ENCODE measurements around the gene PGAP6. TPM values are rescaled to one million over a fixed set of nuclear protein-coding genes. Genes with fewer than 3 reads are reported as not detected.
"Not testable (repeated sequence)": the region's sequence is repeated elsewhere in the genome, so short reads cannot be mapped to it uniquely, and the experiment has no call there.

PGAP6 gene
- total and polyA plus RNA-seq, 5 experiments from 2014 or later, result 19.5 to 80.4 (median 38.1) TPM

DNA sequence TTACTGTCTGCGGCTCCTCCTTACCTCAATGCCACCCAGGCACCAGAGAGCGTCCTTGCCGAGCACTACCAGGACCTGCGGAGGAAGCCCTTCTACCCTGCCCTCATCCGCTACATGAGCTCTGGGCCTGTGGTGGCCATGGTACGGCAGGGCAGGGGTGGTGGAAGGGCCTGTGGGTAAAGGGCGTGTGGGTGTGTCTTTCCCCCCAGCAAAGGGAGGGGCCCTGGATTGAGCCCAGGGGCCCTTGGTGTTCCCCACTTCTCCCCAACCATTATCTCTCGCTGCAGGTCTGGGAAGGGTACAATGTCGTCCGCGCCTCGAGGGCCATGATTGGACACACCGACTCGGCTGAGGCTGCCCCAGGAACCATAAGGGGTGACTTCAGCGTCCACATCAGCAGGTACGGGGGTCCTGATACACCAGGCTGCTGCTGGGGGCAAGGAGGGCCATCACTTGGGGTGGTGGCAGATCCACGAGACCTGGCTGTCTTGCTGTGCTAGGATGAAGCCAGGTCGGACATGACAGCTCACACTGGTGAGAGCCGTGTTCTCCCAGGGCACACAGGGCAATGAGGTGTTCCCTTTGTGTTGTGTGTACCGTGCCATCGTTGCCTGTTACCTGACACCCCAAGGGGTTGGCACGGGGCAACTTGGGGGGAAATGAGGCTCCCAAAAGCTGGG lies 17.7 kb upstream of the PGAP6 start:
- H3K27ac Mint-ChIP-seq, result peak overlapping the region in 9 of 10 donors; percentile 53 to 98 (median 87)
- H3K4me3 Mint-ChIP-seq, result peak overlapping the region; percentile 16 to 95 (median 86)
- no peaks in the 10 kb centered on the region for H3K27me3 Mint-ChIP-seq
- no peak for ATAC-seq
- POLR2A ChIA-PET, result interaction anchor here (0.8 to 5.6 kb wide), 6 partner anchors 7 to 170 kb away, joined by 4 to 72 read pairs (median 10); partner anchors contain the start of genes AXIN1, LUC7L, MRPL28 and PGAP6
- H3K9me3 Mint-ChIP-seq, result no peaks in the 10 kb centered on the region
- H3K36me3 Mint-ChIP-seq, result no peaks in the 10 kb centered on the region
- peaks cover 10 to 28% (median 25%) of the 10 kb centered on the region in 4 donors for H3K4me1 Mint-ChIP-seq
- no peak for DNase-seq

DNA sequence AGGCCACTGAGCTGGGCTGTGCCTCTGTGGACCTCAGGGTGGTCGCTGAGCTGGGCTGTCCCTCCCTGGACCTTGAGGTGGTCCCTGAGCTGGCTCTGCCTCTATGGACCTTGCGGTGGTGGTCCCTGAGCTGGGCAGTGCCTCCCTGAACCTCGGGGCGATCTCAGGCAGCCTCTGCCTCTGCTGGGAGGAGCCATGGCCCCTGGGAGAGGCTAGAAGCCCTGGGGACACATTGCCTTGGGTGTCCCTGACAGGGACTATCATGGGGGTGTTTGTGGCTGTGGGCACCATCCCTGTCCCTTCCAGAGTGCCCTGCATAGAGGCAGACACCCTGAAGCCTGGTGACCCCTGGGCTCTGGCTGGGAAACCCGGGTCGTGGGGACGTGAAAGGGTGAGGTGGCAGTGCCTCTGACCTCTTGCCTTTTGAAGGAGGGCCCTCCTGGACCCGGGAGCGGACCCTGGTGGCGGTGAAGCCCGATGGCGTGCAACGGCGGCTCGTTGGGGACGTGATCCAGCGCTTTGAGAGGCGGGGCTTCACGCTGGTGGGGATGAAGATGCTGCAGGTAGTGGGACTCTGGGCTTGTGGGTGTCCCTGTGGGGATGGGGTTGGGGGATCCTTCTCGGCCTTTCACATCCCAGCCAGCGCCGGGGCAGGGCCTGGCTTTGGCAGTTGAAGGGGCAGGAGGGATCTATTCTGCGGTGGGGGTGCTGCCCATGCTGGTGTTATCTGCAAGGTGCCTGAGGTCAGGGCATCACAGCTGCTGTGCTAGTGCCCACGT lies 17.0 kb upstream of the PGAP6 start:
- Mint-ChIP-seq H3K27ac (peak overlapping the region in 9 of 10 donors; percentile 61 to 88 (median 81)), H3K36me3 (no peaks in the 10 kb centered on the region), H3K4me1 (peaks cover 10 to 28% (median 25%) of the 10 kb centered on the region in 4 donors), H3K9me3 (no peaks in the 10 kb centered on the region), H3K27me3 (no peaks in the 10 kb centered on the region), H3K4me3 (peak overlapping the region; percentile 61 to 92 (median 67))
- DNase-seq, result no peak
- POLR2A ChIA-PET, result interaction anchor here (1.0 to 5.6 kb wide), 2 partner anchors 16 to 28 kb away, joined by 4 to 72 read pairs; partner anchors contain the start of genes MRPL28 and PGAP6
- no peak for ATAC-seq

- DNase-seq, result peak in 6 of 10 donors; percentile 19 to 72 (median 34)
- ATAC-seq, result no peak
- H3K4me3 Mint-ChIP-seq, result peak overlapping the region; percentile 58 to 88 (median 65)
- no peaks in the 10 kb centered on the region for H3K36me3 Mint-ChIP-seq
- H3K4me1 Mint-ChIP-seq, result peaks cover 10 to 28% (median 25%) of the 10 kb centered on the region in 4 donors
- H3K27ac Mint-ChIP-seq, result peak overlapping the region in 9 of 10 donors; percentile 66 to 87 (median 76)
- POLR2A ChIA-PET, result interaction anchor here (5.6 kb wide), 1 partner anchor 15 kb away, joined by 72 read pairs; the partner anchor contains the start of gene PGAP6
- no peaks in the 10 kb centered on the region for H3K27me3 Mint-ChIP-seq
- no peaks in the 10 kb centered on the region for H3K9me3 Mint-ChIP-seq
Observed at GRCh38 chr16:397736-398332, 16.1 kb upstream of the PGAP6 start.

GRCh38 chr16:397135-397661 lies 15.4 kb upstream of the PGAP6 start, which contains the start of gene NME4:
Gene NME4, plus strand, starts transcription at chr16:397199. Its CDS starts 24 bp downstream, at chr16:397223.
- Mint-ChIP-seq H3K27ac (peak within 1 kb of the TSS; percentile 76 to 95 (median 88)), H3K9me3 (peaks cover 0 to under 1% (median 0%) of the 10 kb centered on the region in 9 donors), H3K36me3 (no peaks in the 10 kb centered on the region), H3K4me1 (peaks cover 10 to 32% (median 29%) of the 10 kb centered on the region in 4 donors), H3K4me3 (peak within 1 kb of the TSS; percentile 80 to 92 (median 88)), H3K27me3 (no peaks in the 10 kb centered on the region)
- DNase-seq (peak in 3 of 10 donors; percentile 34 to 44 (median 38)), ATAC-seq (peak; percentile 11 to 26)
- POLR2A ChIA-PET, result interaction anchor here (1.8 to 5.6 kb wide), 2 partner anchors 14 to 15 kb away, joined by 6 to 72 read pairs; partner anchors contain the start of gene PGAP6

DNA sequence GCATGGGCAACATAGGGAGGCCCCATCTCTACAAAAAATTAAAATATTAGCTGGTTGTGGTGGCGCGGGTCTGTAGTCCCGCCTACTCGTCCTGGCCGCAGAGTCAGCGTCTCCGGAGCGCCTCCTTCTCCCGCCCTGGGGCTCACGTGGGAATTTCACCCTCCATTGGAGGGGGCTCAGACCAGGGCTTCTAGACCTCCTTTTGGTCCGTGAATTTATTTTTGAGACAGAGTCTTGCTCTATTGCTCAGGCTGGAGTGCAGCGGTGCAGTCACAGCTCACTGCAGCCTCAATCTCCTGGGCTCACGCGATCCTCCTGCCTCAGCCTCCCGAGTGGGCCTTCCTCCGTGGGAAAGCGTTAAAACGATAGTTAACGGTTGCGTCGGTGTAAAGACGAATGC lies 14.8 kb upstream of the PGAP6 start:
- no peak for ATAC-seq
- POLR2A ChIA-PET, result interaction anchor here (1.8 to 1.9 kb wide), 2 partner anchors 13 to 17 kb away, joined by 4 to 6 read pairs; no protein-coding TSS in a partner anchor
- peaks cover 0 to 6% (median 0%) of the 10 kb centered on the region in 9 donors for H3K9me3 Mint-ChIP-seq
- peak overlapping the region; percentile 73 to 95 (median 88) for H3K27ac Mint-ChIP-seq
- DNase-seq, result no peak
- no peaks in the 10 kb centered on the region for H3K36me3 Mint-ChIP-seq
- peak overlapping the region; percentile 80 to 92 (median 88) for H3K4me3 Mint-ChIP-seq
- H3K4me1 Mint-ChIP-seq, result peaks cover 11 to 36% (median 34%) of the 10 kb centered on the region in 4 donors
- no peaks in the 10 kb centered on the region for H3K27me3 Mint-ChIP-seq

DNA sequence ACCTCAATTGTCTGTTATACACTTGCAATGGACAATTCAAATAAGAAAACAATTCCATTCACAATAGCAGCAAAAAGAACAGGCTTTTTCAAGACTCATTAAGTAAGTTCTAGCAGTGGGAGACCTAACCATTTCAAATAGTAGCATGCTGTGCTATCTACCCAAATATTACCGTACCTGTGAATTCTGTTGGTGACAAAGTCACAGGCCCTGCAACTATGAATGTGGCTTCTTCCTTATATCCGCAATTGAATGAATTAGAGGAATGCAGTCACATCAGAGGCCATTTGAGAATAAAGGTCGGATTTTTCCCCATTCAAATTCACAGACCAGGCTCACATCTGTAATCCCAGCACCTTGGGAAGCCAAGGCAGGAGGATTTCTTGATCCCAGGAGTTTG lies 14.4 kb upstream of the PGAP6 start:
- H3K36me3 Mint-ChIP-seq, result no peaks in the 10 kb centered on the region
- peak overlapping the region; percentile 80 to 92 (median 88) for H3K4me3 Mint-ChIP-seq
- H3K27ac Mint-ChIP-seq, result peak overlapping the region; percentile 2 to 93 (median 84)
- POLR2A ChIA-PET, result interaction anchor here (1.8 to 1.9 kb wide), 2 partner anchors 13 to 17 kb away, joined by 4 to 6 read pairs; no protein-coding TSS in a partner anchor
- peaks cover 0 to 6% (median 0%) of the 10 kb centered on the region in 9 donors for H3K9me3 Mint-ChIP-seq
- ATAC-seq, result no peak
- DNase-seq, result no peak
- H3K4me1 Mint-ChIP-seq, result peaks cover 11 to 37% (median 34%) of the 10 kb centered on the region in 4 donors
- no peaks in the 10 kb centered on the region for H3K27me3 Mint-ChIP-seq

- Mint-ChIP-seq H3K36me3 (no peaks in the 10 kb centered on the region), H3K4me1 (peaks cover 7 to 24% (median 17%) of the 10 kb centered on the region in 4 donors), H3K27me3 (no peaks in the 10 kb centered on the region), H3K9me3 (peaks cover 0 to 6% (median 0%) of the 10 kb centered on the region in 9 donors), H3K27ac (peak overlapping the region in 3 of 10 donors; percentile 3 to 94 (median 77)), H3K4me3 (peak overlapping the region in 1 of 10 donors; percentile 58)
- no peak for DNase-seq
- POLR2A ChIA-PET, result interaction anchor here (0.7 to 1.3 kb wide), 4 partner anchors 8 to 135 kb away, joined by 3 to 14 read pairs (median 3); partner anchors contain the start of genes CAPN15, DECR2 and MRPL28
- ATAC-seq, result no peak
Observed at GRCh38 chr16:392450-393030, 10.8 kb upstream of the PGAP6 start.

GRCh38 chr16:391885-392335 lies 10.1 kb upstream of the PGAP6 start:
- POLR2A ChIA-PET, result interaction anchor here (0.7 to 1.3 kb wide), 3 partner anchors 9 to 135 kb away, joined by 3 to 14 read pairs (median 3); partner anchors contain the start of genes CAPN15 and DECR2
- Mint-ChIP-seq H3K27me3 (no peaks in the 10 kb centered on the region), H3K27ac (peak overlapping the region in 7 of 10 donors; percentile 12 to 94 (median 61)), H3K4me3 (peak overlapping the region in 2 of 10 donors; percentile 8 to 58), H3K4me1 (peaks cover 7 to 24% (median 17%) of the 10 kb centered on the region in 4 donors), H3K36me3 (no peaks in the 10 kb centered on the region), H3K9me3 (peaks cover 0 to 6% (median 0%) of the 10 kb centered on the region in 9 donors)
- peak; percentile 65 to 82 (median 74) for DNase-seq
- peak; percentile 87 to 93 for ATAC-seq

DNA sequence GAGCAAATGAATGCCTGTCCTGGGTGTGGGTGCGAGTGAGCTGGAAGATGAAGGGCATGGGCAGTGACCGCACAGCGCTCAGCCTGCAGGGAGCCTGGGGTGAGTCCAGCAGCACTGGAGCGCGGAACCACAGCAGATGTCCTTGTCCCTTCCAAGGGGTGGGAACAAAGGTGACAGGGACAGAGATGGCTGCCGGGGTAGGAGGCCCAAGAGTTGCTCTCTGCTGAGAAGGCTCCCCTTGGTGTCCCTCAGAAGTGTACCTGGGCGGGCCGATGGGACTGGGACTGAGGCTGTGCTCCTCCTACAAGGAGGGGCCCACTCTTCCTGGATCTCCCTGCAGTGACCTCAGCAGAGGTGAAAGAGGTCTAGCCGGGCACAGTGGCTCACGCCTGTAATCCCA lies 7.6 kb upstream of the PGAP6 start:
- Mint-ChIP-seq H3K27ac (peak overlapping the region in 1 of 10 donors; percentile 62), H3K4me3 (no peak overlapping the region), H3K9me3 (peaks cover 0 to 6% (median 0%) of the 10 kb centered on the region in 9 donors), H3K27me3 (no peaks in the 10 kb centered on the region), H3K36me3 (peaks cover 0 to 3% (median 0%) of the 10 kb centered on the region in 3 donors), H3K4me1 (peaks cover 1 to 15% (median 8%) of the 10 kb centered on the region in 4 donors)
- DNase-seq (no peak), ATAC-seq (no peak)
- POLR2A ChIA-PET, result interaction anchor here (0.7 to 1.1 kb wide), 2 partner anchors 12 to 36 kb away, joined by 3 to 7 read pairs; partner anchors contain the start of genes DECR2 and RAB11FIP3

- ATAC-seq, H3K27me3 Mint-ChIP-seq, H3K9me3 Mint-ChIP-seq, H3K36me3 Mint-ChIP-seq, DNase-seq, H3K4me3 Mint-ChIP-seq: not testable (repeated sequence)
- Mint-ChIP-seq H3K4me1 (peaks cover 7 to 28% (median 21%) of the 10 kb centered on the region in 4 donors), H3K27ac (peak overlapping the region in 3 of 10 donors; percentile 1 to 57 (median 54))
- POLR2A ChIA-PET, result interaction anchor here (0.7 kb wide), 1 partner anchor 36 kb away, joined by 4 read pairs; no protein-coding TSS in a partner anchor
Observed at GRCh38 chr16:387761-388666, 6.2 kb upstream of the PGAP6 start.
